Activated CD4-positive, alpha-beta T cell treated with anti-CD3 and anti-CD28 coated beads, Interleukin-2, amount 50 U/mL, for 48 hours (primary cell): ENCODE results near the gene TBC1D19.
"Not testable (repeated sequence)": the region's sequence is repeated elsewhere in the genome, so short reads cannot be mapped to it uniquely, and the experiment has no call there.

Experiments used
- DNase-seq, 2 experiments: peaks; one replicate each; pipeline ENCODE4 v3.0.0-alpha.2; 2020

TBC1D19 gene

DNA sequence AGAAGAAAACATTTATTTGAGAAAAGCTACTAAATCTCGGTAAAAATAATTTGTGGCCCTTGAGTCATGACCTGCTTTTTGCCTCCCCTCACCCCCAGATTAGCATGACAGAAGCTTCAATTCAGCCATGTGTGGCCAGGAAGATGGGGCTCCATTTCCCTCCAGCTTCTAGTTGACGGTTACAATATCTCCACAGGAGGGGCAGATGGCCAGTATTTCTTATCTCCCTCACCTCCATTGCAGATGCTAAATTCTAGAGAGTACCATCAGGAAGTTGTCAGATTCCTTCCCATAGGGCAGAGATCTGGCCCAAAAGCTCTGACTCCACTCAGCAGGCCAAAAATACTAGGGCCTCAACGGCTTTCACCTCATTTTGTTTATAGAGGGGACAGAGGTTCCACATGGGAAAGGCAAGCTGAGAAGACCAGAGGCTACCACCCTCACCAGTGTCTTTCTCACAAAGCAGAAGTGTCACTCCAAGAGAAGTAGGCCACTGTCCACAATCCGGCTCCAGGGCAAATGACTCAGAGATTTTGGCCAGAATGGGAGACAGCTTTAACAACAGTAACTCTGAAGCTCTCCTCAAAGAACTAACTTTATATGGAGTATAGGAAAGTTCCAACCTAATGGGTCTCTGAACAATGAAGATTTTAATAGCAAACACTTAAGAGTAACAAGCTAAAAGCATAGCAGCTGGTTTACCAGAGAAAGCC is 108.3 kb downstream of the TBC1D19 start:
- no peak for DNase-seq

DNA sequence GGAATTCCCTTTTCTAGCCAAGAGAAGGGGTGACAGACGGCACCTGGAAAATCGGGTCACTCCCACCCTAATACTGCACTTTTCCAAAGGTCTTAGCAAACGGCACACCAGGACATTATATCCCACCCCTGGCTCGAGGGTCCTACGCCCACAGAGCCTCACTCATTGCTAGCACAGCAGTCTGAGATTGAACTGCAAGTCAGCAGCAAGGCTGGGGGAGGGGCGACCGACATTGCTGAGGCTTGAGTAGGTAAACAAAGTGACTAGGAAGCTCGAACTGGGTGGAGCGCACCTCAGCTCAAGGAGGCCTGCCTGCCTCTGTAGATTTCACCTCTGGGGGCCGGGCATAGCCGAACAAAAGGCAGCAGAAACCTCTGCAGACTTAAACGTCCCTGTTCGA is 110.2 kb downstream of the TBC1D19 start:
- DNase-seq = not testable (repeated sequence)

- DNase-seq = no peak
Measured at GRCh38 chr4:26700110-26700509, 116.2 kb downstream of the TBC1D19 start.

- DNase-seq = no peak
Measured at GRCh38 chr4:26701095-26701494, 117.2 kb downstream of the TBC1D19 start.

DNA sequence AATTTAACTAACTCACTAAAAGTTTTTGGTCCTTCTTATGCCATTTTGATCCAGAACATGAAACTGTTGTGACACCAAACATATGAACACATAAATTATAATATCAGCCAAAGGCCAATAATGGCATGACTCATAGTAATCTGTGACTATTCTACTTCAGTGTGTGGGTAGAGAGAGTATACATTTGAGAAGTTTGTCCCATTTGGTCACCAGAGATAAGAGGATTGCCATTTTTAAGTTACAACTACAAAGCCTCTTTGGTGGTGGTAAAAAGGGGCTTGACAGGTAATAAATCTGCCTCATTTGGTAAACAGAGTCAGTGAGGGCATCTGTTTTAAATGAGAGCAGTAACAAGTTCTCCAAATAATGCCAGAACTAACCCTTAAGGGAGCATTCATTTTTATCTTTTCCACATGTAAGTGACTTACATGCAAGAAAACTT is 117.9 kb downstream of the TBC1D19 start:
- no peak for DNase-seq

DNA sequence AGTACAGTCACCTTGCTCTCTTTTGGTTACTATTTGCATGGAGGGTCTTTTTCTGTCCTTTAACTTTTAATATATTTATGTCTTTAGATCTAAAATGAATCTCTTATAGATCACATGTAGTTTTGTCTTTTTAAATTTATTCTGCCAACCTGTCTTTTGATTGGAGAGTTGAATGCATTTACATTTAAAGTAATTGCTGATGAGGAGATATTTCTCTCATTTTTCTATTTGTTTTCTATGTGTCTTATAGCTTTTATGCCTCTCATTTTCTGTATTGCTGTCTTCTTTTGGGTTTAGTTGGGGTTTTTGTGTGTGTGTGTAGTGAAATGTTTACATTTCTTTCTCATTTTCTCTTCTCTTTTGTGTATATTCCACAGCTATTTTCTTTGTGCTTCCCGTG is 123.5 kb downstream of the TBC1D19 start:
- no peak for DNase-seq

- no peak for DNase-seq
Measured at GRCh38 chr4:26709246-26709645, 125.4 kb downstream of the TBC1D19 start.

- DNase-seq = no peak
Measured at GRCh38 chr4:26713563-26714151, 129.8 kb downstream of the TBC1D19 start.

GRCh38 chr4:26715636-26716242 is 131.9 kb downstream of the TBC1D19 start:
- DNase-seq = no peak

- no peak for DNase-seq
Measured at GRCh38 chr4:26717332-26717731, 133.4 kb downstream of the TBC1D19 start.

GRCh38 chr4:26719954-26720552 is 136.2 kb downstream of the TBC1D19 start:
- DNase-seq = no peak

DNA sequence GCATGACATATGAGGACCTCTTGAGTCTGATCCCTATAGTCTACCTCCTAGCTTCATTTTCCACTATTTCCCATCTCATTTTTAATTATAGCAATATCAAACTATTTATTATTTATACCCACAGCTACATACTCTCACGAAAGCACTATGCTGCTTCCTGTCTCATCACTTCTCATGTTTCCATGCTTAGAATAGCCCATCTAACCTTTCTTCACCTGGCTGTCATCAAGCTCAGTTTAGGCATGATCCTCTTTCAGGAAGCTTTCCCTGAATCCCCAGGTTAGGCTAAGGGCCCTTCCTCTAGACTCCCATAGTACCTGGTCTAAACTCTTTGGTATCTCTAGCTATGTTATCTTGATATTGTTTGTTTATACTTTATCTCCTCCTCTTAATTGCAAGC is 137.8 kb downstream of the TBC1D19 start:
- no peak for DNase-seq

DNA sequence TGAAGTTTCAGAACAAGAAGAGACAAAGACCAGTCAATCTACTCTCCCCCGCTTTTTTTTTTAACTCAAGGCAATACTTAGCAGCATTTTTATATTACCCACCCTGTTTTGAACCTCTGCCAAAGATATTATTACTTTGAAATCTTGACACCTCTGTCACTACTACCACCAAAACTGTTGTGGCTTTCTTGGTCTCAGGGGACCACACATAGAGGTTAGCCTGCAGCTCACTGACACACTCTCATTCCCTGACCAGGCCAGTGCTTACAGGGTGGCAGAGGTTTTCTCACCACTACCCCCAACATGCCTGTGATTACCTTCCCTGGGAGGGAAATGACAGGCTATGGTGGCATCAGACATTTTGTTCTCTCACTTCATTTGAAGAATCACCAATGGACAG is 139.3 kb downstream of the TBC1D19 start:
- DNase-seq = no peak

DNA sequence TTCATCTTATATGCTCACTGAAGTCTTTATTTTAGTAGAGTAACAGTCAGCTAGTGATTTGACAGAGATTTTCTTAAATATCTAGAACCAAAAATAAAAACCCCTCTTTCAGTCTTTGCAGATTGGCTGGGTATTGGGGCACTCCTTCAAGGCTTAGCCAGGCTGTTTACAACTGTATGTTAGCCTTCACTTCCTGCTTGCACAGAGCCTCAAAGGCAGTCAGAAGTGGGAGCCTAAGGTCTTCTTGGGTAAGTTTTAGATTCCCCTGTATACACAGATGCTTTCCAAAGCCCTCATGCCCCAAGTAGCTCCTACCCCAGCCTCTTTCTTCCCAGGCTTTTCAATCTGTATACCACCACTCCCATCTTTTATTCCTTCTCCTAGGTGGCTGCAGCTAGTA is 140.7 kb downstream of the TBC1D19 start:
- no peak for DNase-seq

GRCh38 chr4:26726655-26727387 is 142.9 kb downstream of the TBC1D19 start:
- DNase-seq = no peak

DNA sequence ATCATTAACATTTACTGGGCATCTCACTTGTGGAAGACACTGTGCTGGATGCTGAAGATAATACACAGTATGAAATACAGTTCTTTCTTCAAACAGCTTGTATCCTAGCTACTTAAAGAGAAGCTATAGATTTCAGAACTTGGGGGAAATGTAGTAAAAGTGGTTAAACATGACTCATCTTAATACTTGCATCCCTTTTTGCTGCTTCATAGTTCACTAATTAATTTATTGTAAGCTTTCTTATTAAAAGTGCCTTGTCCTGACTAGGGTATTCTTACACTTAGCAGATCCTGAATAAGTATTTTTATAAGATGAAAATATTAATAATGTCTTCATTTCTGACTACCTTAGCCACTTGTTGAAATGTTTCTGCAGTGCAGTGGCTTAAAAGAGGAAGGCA is 144.0 kb downstream of the TBC1D19 start:
- DNase-seq = no peak

- DNase-seq = no peak
Measured at GRCh38 chr4:26729027-26729426, 145.1 kb downstream of the TBC1D19 start.

- no peak for DNase-seq
Measured at GRCh38 chr4:26729547-26729946, 145.7 kb downstream of the TBC1D19 start.

DNA sequence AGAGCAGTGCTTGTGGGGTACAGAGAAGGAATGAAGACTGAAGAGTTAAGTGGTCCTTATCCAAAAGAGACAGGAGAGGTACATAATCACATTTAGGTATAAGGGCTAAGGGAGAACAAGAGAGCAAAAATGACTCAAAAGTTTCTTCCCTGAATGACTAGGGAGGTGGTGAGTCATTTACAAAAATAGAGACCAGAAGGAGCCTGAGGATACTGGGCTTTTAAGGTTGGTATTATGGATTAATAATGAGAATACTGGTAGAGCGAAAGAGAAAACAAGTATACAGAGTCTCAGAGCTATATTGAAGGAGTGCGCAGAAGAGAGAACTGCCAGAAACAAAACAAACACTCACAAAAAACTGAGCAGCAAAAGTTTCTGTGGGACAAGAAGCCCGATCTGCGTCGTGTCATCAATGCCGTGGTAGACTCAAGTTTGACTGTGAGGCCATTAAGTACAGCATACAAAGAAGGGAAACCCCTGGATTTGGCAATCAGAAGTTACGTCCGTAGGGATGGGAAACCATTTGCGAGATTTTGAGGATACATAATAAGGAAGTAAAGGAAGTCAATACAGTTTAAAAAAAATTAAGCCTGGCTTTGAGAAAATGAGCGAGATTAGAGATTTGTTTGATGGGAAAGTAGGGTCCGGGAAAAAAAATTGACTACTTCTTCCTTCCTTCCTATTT is 147.6 kb downstream of the TBC1D19 start:
- no peak for DNase-seq

- DNase-seq = no peak
Measured at GRCh38 chr4:26732356-26732755, 148.5 kb downstream of the TBC1D19 start.

- no peak for DNase-seq
Measured at GRCh38 chr4:26736621-26737020, 152.7 kb downstream of the TBC1D19 start.

DNA sequence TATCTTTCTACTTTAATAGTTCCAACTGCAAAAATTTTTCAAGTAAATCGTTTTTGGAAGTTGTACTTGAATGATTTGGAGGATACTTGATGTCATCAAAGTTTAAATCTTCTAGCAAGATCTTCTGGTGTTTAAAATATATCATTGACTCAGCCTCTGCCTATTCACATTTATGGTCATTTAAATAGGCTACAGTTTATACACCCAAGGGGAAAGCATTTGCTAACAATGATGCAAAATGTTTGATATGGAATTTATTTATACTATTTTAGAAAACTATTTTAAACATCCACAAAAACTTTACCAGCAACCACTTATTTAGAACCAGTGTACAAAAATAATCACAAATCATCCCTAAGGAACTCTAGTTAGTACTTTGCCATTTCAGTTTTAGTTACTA is 153.5 kb downstream of the TBC1D19 start:
- no peak for DNase-seq

DNA sequence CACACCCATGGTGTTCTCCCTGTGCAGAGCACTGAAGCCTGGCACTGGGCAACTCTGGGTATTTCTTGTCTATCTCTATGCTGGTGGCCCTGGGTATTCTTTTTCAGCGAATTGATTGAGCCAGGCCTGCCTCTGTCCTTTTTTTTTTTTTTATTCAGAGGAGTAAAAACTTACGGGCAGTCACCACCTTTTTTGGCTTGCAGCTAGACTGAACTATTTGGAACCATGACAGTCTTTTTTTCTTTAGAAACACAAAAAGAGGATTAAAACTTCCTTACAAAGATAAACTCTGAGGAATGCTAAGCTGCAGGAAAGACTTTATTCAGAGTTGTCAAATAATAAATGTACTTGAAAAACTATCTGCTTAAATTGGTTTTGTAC is 157.6 kb downstream of the TBC1D19 start:
- DNase-seq = no peak
